Activated CD8-positive, alpha-beta memory T cell treated with anti-CD3 and anti-CD28 coated beads for 48 hours (primary cell): ENCODE data around the gene TRIM49D2.
"Not testable (repeated sequence)": the region's sequence is repeated elsewhere in the genome, so short reads cannot be mapped to it uniquely, and the experiment has no call there.

ENCODE experiments used
- DNase-seq, 3 experiments: peaks; one replicate each; pipeline ENCODE4 v3.0.0-alpha.2; 2020; ENCODE audit warnings: low read depth in 2 of 3, low spot score in 2 of 3

Gene TRIM49D2, protein sequence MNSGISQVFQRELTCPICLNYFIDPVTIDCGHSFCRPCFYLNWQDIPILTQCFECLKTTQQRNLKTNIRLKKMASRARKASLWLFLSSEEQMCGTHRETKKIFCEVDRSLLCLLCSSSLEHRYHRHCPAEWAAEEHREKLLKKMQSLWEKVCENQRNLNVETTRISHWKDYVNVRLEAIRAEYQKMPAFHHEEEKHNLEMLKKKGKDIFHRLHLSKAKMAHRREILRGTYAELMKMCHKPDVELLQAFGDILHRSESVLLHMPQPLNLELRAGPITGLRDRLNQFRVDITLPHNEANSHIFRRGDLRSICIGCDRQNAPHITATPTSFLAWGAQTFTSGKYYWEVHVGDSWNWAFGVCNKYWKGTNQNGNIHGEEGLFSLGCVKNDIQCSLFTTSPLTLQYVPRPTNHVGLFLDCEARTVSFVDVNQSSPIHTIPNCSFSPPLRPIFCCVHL

DNA sequence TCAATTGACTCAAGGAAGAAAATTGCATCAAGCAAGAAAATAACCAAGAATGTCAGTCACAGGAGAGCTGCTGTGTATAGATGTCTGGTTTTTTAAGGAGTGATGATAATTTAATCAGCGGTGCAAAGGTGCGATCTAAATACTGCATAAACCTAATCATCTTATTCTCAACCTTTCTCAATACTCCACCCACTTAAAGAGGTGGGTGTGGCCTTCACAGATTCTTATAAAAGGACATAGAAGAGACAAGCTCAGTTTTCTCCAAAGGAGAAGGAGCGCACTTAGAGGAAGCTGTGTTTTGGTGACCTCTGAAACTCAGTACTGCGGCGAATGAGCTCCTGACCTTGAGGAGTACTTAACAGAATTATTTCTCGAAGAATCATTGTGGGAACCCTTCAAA, at the start of gene TRIM49D2:
Gene TRIM49D2, plus strand, starts transcription at position 301 of the 400 bp plus-strand sequence. CDS start 2,698 bp downstream, outside the sequence.
- DNase-seq: not testable (repeated sequence)

DNA sequence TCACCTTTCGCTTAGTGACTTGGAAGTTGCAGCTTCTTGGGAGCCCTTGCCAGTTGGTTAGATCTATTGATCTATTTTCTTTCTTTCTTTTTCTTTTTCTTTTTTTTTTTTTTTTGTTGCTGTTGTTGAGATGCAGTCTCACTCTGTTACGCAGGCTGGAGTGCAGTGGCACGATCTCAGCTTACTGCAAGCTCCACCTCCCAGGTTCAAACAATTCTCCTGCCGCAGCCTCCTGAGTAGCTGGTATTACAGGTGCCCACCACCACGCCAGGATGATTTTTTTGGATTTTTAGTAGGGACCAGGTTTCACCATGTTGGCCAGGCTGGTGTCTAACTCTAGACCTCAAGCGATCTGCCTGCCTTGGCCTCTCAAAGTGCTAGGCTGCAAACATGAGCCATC, 46.4 kb upstream of the TRIM49D2 start:
- DNase-seq: not testable (repeated sequence)

DNA sequence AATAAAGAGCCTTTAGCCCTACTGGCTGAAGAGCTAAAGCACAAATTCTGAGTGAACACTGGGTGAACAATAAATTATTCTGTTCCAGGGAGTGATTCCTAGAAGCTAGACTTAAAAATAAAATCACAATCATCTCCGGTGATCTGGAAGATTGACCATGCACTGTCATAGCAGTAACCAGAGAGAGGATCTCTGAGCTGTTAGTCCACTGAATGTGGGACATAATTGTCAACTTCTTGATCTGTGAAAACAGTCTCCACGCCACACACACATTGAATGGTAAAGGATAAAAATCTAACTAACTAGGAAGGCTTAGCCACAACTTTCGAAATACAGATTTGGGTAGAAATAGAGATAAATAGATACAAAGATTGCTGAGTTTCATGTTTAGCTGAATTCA, 30.6 kb upstream of the TRIM49D2 start:
- not testable (repeated sequence) for DNase-seq

DNA sequence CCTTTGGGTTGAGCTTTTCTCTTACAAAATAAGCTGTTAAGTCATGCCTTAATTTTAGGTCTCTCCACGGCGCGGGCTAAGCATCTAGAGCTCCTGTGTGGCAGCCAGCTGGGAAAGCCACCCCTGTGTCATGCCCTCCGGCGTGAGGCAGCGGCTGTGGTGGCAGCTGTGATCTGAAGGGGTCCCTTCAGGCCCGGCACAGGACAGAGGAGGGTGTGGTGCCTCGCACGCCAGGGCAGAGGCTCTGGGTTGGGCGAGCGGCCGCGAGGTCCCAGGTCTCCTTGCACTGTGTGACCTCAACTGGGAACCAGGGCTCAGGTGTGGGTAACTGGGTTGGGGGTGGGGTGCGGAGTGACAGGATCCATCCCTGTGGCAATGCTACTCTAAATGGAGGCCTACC, 23.1 kb upstream of the TRIM49D2 start:
- not testable (repeated sequence) for DNase-seq

DNA sequence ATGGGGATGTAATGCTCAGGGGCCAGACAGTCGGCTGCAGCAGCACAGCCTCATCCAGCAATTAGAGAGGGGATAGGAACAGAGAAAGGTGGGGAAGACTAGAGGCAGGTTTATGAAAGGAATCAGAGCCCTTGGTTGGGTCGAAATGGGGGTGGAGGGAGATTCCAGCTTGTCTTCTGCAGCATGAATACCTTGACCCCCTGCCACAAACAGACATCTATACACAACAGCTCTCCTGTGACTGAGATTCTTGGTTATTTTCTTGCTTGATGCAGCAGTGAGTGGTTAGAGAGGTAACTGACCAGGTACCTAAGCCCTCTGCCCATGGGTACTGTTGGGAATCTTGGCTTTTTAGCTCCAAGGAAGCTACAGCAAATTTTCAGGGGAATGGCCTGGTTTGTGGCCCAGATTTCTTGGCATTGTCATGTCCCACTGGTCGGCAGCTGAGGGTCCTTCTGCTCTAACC, 1.6 kb upstream of the TRIM49D2 start, which contains the start of gene TRIM49D1:
Gene TRIM49D1, minus strand, starts transcription at position 51 of the 466 bp plus-strand sequence. CDS start 4,535 bp downstream, outside the sequence.
- DNase-seq: no peak

DNA sequence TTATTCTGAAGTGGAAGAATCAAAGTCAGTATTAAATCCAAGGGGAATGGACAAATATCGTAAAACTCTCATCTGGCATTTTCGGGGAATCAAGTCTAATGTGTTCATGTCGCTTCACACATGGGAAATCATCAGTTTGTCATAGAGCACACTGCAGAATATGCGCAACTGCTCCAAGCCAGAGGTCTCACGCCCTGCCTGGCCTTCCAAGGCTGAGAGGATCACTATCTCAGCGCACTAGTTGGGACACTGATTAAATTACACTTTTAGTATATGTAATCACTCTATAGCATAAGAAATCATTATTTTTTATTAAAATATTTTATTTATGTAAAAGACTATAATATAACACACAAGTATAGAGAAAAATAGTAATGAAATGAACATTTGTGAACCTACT, 37.0 kb downstream of the TRIM49D2 start:
- DNase-seq: not testable (repeated sequence)

DNA sequence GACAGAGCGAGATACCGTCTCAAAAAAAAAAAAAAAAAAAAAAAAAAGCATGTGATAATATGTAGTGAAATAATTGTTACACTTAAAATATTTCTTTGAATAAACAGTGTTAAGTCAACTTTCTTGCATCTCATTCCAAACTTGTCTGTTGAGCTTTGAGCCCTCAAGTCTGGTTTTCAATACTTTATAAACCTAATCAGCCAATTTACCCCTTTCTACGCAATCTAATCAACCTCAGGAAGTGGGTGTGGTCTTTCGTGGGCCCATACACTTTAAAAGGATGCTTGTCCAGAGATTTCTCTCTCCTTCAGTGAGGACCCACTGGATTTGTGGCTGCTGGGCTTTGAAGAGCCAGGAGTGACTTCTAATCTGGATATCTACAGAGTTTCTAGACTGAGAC, 41.9 kb downstream of the TRIM49D2 start, which contains the start of gene TRIM64:
Gene TRIM64, plus strand, starts transcription at position 301 of the 400 bp plus-strand sequence. CDS start 2,467 bp downstream, outside the sequence.
- not testable (repeated sequence) for DNase-seq
